ENCODE measurements around the gene WSB2. TPM values are rescaled to one million over a fixed set of nuclear protein-coding genes. Genes with fewer than 3 reads are reported as not detected.

The WSB2 gene
- polyA plus RNA-seq, 1 donor: 56.6 TPM

DNA sequence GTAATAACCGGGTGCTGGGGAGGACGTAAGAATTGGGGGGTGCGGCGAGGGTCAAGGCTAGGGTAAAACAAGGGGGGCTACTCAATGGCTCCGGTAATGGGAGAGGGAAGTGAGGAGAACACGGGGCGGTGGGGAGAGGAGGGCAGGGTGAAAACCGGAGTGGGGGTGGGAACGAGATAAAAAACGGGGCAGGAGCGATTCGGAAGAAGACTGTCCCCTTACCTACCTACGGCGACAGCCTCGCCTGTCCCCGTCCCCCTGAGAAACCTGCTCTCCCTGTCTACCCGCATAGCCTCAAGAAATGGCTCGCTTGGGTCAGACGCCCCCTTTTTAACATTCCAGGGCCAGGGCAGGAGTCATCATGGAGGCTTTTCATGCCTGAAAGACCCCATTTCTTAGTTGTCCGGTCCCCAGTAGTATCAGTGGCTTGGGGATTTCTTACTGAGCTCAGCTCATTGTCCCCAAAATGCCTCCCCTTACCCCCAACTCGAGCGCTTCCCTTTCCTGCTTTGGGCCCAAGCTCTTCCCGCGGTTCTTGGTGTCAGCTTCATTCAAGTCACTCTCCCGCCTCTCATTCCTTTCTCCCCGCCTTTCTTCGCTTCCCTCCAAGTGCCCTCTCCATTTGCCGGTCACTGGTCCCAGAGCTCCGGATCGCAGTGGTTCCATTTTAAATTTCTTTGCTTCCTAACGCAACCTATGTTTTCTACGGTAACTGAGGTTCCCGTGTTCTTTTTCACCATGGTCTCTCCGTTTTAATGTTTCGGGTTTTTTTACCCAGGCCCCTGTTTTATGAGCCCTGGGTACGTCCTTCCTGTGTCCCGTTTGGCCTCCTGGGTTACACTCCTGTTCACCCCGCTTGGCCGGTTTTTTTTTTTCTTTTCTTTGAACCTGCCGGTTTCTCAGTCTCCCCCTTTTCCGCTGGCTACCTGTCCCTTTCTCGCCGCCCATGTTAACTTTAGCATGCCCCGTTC is 1.2 kb upstream of the WSB2 start:
- DNase-seq (ENCODE audit: low read depth): no peak

GRCh38 chr12:118060301-118061010 is 523 bp downstream of the WSB2 start:
- no peak for DNase-seq (ENCODE audit: low read depth)

DNA sequence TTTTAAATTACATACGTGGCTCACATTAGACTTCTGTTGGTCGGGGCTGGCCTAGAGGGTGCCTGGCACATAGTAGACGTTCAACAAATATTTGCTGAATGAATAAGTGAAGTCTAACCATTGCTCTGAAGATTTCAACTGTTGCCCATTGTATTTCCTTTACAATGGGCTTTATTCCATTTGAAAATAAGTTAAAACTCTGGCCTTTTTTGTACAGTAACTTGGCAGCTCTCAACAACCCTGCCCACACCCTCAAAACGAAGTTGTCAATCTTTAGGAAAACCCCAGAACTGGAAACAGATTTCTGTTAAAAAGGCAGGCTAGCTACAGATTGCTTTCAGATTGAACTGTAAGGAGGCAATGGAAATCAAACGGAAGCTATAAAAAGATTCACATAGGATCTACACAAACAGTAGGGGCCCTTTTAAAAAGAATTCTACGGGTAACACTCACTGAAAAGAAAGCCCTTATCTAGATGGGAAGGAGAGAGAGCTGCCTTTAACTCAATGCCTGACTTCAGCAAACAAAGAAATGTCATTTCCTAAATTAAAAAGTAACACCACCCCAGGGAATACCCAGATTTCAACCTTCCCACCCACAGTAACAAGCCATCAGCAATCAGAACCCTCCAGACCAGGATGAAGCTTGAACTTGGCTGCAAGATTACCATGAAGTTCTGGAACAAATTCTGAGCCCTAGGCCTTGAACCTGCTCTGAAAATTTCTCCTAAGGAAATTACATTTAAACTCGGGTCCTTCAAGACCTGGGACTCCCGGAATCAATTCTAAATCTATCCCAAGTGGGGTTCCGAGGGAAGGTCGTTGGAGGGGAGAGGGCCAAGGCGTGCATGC is 1.4 kb downstream of the WSB2 start:
- DNase-seq (ENCODE audit: low read depth): no peak

DNA sequence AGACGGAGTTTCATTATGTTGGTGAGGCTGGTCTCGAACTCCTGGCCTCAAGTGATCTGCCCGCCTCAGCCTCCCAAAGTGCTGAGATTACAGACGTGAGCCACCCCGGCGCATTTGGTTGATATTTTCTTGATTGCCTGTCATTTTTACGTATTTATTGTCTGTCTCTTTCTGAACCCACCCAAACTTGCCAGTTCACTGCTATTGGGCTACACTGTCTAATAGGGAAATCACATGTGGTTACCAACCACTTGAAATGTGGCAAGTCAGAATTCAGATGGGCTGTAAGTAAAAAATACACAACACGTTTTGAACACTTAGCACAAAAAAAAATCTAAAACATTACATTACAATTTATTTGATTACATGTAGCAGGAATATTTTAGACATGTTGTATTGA is 2.1 kb downstream of the WSB2 start:
- no peak for DNase-seq (ENCODE audit: low read depth)

- DNase-seq (ENCODE audit: low read depth): no peak
Observed at GRCh38 chr12:118058227-118058626, 2.8 kb downstream of the WSB2 start.

DNA sequence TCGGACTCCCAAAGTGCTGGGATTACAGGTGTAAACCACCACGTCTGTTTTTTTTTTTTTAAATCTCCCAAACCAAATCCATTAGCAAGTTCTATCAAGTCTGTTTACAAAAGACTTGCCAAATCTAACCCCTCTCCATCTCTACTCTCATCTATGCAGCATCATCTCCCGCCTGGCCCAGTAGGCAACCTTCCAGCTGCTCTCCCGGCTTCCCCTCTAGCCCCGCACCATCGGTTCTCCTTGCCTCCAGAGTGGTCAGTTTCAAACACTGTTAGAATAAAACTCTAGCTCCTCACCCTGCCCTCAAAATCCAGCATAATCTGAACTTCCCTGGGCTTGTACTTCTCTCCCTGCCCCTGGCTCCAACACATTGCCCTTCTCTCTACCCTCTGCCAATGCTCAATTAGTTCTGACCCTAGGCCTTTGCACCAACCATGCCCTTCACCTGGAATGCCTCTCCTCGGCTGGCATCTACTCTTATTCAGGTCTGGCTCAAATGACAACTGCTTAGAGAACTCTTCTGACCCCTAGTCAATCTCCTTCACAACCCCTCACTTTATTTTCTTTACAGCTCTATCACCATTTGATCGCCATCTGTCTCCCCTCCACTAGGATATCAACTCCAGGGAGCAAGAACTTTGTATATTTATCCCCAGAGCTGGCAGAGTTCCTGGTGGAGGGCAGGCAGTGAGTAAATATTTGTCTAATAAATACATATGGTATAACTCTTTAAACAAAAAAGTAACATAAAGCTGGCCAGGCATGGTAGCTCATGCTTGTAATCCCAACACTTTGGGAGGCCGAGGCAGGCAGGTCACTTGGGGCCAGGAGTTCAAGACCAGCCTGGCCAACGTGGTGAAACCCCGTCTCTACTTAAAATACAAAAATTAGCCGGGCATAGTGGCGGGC is 4.9 kb downstream of the WSB2 start:
- DNase-seq (ENCODE audit: low read depth): no peak

DNA sequence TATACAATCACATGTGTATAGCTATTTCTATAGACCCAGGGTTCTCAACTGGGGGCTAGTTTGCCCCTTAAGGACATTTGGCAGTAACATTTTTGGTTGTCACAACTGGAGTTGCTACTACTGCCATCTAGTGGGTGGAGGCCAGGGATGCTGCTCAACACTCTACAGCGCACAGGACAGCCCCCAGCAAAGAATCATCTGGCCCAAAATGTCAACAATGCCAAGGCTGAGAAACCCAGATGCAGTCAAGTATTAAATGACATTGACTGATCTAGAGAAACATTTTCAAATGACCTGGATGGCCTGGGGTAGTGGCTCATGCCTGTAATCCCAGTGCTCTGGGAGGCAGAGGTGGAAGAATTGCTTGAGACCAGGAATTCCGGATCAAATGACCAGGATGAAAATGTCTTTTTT is 5.8 kb downstream of the WSB2 start:
- DNase-seq (ENCODE audit: low read depth): no peak

- DNase-seq (ENCODE audit: low read depth): no peak
Observed at GRCh38 chr12:118053071-118053985, 7.7 kb downstream of the WSB2 start.

DNA sequence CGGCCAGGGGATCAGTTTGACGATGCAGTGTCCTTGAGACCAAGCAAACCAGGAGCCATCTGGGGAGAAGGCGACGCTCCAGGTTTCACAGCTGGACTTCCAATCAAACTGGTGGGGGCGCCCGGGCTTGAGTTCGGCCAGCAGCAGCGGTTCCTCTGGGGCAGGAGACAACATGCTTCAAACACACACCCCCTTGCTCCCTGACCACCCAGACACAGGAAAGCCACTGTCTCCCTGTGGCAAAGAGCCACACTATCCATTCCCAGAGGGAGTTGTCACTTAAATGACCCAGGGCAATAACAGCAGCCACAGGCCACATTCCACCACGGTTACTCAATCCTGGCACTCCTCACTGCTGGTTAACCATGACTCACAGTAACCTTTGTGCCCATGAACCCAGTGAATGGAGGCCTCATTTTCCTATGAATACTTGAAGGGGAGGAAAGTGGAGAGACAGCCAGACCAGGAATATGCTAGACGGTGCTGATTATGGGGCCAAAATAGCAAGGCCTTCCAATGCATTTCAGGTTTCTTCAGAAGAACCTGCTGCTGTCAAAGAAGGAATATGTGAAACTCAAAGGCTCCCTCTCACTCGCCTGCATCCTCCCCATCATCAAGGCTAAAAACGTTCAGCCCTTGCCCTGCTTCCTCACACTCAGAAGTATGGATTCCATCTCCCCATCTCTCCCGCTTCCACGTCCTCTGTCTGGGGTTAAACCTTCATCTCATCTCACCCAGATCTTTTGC is 8.5 kb downstream of the WSB2 start:
- DNase-seq (ENCODE audit: low read depth): no peak

DNA sequence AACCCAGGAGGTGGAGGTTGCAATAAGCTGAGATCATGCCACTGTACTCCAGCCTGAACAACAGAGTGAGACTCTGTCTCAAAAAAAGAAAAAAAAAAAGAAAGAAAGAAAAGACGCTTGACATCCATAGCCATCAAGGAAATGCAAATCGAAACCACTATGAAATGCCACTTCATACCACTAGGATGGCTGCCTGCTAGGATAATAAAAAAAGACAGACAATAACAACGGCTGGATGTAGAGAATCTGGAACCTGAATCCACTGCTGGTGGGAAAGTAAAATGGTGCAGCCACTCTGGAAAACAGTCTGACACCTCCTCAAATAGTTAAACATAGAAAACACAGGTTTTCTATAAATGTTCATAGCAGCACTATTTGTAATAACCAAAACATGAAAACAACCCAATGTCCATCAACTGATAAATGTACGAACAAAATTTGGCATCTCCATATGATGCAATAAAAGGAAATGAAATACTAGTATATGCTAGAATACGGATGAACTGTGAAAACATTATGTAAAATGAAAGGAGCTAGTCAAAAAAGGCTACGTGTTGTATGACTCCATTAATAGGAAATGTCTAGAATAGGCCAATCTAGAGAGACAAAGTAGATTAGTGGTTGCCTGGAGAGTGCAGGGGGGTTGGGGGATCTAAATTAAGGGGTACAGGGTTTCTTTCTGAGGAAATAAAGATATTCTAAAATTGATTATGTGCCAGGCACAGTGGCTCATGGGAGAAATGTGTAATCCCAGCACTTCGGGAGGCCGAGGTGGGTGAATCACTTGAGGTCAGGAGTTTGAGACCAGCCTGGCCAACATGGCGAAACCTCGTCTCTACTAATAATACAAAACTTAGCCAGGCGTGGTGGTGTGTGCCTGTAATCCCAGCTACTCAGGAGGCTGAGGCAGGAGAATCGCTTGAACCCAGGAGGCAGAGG is 9.7 kb downstream of the WSB2 start:
- no peak for DNase-seq (ENCODE audit: low read depth)

DNA sequence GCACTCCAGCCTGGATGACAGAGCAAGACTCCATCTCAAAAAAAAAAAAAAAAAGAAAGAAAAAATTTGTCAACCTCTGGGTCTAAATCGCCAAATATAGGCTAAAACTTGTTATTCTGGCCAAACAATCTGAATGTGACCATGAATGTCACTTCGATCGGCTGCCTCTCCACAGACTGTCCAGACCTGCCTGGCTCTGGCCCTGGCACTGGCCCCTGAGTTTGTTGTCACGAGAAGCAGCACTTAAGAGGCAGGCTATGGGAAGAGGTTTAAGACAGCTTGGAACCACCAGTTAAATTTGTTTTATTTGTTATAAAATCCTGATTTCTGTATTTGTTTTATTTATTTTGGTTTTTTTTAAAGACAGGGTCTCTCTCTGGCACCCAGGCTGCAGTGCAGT is 14.5 kb downstream of the WSB2 start:
- no peak for DNase-seq (ENCODE audit: low read depth)

DNA sequence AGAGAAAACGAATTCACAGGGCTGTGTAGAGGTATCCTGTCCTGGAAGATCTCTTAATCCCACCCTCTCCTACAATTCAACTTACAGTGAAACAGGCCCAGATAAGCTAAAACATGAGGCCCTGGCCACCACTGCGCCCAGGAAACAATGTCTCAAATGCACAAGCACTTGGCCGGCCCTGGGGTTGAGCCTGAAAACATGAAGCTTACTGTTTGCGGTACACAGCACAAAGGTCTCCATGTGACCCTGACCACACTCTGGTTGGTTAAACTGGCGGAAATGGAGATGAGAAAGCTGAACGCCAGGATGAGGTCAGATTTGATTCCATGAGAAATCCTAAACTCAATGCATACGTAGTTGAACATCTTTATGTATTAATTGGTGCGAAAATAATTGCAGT is 16.4 kb downstream of the WSB2 start:
- DNase-seq (ENCODE audit: low read depth): no peak

- no peak for DNase-seq (ENCODE audit: low read depth)
Observed at GRCh38 chr12:118044075-118044474, 16.9 kb downstream of the WSB2 start.

GRCh38 chr12:118042091-118042490 is 18.9 kb downstream of the WSB2 start:
- no peak for DNase-seq (ENCODE audit: low read depth)

DNA sequence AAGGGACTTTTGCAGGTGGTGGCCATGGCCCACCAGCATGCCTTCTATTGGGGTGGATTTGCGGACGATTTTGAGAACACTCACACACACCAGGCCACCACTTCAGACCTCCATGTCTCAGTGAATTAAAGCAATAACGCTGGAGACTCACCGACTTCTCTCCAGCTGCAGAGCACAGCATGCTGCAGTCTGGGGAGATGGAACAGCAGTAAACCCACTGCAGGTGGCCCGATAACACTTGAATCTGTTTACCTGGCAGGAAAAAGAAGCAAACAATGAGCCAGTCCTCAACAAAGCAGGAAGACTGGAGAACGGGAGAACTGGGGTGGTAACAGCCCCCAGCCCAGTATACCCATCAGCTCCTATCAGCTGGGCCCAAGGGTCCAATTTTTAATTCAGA is 22.8 kb downstream of the WSB2 start:
- no peak for DNase-seq (ENCODE audit: low read depth)

- DNase-seq (ENCODE audit: low read depth): no peak
Observed at GRCh38 chr12:118036672-118037411, 24.1 kb downstream of the WSB2 start.
